ENCODE results near the gene PYGO2.

DNA sequence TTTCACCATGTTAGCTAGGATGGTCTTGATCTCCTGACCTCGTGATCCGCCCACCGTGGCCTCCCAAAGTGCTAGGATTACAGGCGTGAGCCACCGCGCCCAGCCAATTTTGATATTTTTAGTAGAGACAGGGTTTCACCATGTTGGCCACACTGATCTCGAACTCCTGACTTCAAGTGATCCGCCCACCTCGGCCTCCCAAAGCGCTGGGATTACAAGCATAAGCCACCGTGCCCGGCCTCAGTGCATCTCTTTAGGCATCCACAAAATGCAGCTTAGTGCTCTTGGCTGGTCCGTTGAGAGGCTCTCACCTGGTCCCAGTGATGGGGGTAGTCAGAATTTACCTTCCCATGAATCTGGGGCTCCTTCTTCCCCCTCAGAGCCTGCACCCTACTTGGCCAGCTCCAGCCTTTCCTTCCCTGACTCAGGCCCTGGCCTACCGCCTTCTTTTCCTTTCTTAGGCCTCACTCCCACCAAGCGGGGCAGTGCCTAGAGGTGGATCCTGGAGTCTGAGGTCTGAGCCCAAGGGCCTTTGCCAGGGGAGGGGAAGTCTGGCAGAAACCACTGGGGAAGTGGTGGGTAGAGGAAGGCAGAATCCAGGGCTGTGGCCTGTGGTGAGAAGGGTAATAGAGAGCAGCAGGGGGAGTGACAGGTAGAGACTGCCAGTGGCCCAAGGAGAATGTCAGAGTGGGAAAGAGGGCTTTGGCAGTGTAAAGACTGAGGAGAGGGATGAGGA, 35.6 kb upstream of the PYGO2 start:
- no peak for TF ChIP-seq EZH2phosphoT487 (conservative IDR thresholded peaks at IDR 0.05; ENCODE audit: low read length)
- TF ChIP-seq, protein P1, sequence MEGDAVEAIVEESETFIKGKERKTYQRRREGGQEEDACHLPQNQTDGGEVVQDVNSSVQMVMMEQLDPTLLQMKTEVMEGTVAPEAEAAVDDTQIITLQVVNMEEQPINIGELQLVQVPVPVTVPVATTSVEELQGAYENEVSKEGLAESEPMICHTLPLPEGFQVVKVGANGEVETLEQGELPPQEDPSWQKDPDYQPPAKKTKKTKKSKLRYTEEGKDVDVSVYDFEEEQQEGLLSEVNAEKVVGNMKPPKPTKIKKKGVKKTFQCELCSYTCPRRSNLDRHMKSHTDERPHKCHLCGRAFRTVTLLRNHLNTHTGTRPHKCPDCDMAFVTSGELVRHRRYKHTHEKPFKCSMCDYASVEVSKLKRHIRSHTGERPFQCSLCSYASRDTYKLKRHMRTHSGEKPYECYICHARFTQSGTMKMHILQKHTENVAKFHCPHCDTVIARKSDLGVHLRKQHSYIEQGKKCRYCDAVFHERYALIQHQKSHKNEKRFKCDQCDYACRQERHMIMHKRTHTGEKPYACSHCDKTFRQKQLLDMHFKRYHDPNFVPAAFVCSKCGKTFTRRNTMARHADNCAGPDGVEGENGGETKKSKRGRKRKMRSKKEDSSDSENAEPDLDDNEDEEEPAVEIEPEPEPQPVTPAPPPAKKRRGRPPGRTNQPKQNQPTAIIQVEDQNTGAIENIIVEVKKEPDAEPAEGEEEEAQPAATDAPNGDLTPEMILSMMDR (IDR thresholded peaks at IDR 0.05; ENCODE audit: insufficient read depth, low read length, poor library complexity, severe bottlenecking), result no peak
